Fibroblast of pulmonary artery (primary cell): Measurements from ENCODE around the gene ASB2.

Experiments
- DNase-seq: peaks from one replicate; pipeline ENCODE4 v3.0.0-alpha.2; 2010; ENCODE audit warnings: low read depth
- H3K4me3 ChIP-seq: replicated peaks from 2 replicates; pipeline ENCODE4 v1.5.1; 2011; ENCODE audit warnings: low read depth, mild to moderate bottlenecking, control low read depth, low read length, moderate library complexity
- CTCF ChIP-seq: IDR thresholded peaks from 2 replicates; pipeline ENCODE4 v1.5.1; 2011; ENCODE audit warnings: mild to moderate bottlenecking, control low read depth, low read length, inconsistent platforms; ENCODE audit errors: missing control alignments

The ASB2 gene

GRCh38 chr14:93987815-93988476, 11.6 kb upstream of the ASB2 start:
- TF ChIP-seq CTCF, result no peak
- DNase-seq, result no peak
- H3K4me3 ChIP-seq, result no peak overlapping the region

- DNase-seq, result no peak
- TF ChIP-seq CTCF, result no peak
Measured at GRCh38 chr14:93987376-93987775, 11.0 kb upstream of the ASB2 start.

GRCh38 chr14:93986955-93987354, 10.6 kb upstream of the ASB2 start:
- H3K4me3 ChIP-seq, result no peak overlapping the region
- no peak for DNase-seq
- no peak for TF ChIP-seq CTCF

More at GRCh38 chr14:93987376-93987775, 11.0 kb upstream of the ASB2 start:
- no peak overlapping the region for H3K4me3 ChIP-seq

DNA sequence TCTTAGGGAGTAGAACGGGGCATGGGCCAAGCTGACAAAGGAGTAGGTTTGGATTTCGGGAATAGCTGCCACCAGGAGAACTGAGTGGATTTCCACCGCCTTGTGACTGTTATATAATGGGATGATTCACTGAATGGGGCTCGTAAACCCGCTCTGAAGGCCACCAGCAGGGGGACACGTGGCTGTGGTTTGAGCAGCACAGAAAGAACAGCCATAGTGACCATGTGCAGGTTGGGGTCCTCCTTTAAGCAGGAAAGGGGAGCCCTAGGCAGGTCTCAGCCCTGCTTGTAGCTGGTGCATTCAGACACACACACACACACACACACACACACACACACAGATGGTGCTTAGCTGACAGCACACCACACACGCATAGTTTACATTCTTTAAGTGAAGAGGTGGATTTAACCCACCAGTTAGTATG, 8.6 kb upstream of the ASB2 start:
- peak; percentile 59 for DNase-seq
- peak; percentile 28 for TF ChIP-seq CTCF
- no peak overlapping the region for H3K4me3 ChIP-seq

DNA sequence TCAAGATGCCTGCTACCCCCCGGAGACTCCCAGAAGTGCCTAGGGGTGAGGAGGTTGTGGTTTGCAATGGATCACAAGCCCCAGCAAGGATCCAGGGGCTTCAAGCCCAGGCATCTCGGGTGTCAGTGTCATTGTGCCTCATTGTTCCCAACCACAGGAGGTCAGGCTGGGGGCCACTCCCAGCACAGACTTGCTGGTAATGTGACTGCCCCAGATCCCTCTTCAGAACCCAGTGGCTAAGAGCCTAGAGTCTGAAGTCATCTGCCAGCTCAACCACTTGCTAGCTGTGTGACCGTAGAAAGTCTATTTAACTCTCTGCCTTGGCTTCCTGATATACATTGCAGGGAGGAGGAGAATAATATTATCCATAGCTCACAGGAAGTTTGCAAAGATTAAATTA, 7.7 kb upstream of the ASB2 start:
- DNase-seq, result no peak
- TF ChIP-seq CTCF, result no peak
- H3K4me3 ChIP-seq, result no peak overlapping the region

- H3K4me3 ChIP-seq, result no peak overlapping the region
- DNase-seq, result no peak
- no peak for TF ChIP-seq CTCF
Measured at GRCh38 chr14:93982230-93983007, 6.0 kb upstream of the ASB2 start.
